Stimulated activated CD8-positive, alpha-beta memory T cell treated with anti-CD3 and anti-CD28 coated beads, Interleukin-2, amount 100 ng/mL, for 48 hours (primary cell): ENCODE measurements around the gene TP53.

Source experiments
- DNase-seq, 2 donors: peaks; one replicate each; pipeline ENCODE4 v3.0.0-alpha.2; 2020; ENCODE audit warnings: low read depth in 2 of 2

The TP53 gene

DNA sequence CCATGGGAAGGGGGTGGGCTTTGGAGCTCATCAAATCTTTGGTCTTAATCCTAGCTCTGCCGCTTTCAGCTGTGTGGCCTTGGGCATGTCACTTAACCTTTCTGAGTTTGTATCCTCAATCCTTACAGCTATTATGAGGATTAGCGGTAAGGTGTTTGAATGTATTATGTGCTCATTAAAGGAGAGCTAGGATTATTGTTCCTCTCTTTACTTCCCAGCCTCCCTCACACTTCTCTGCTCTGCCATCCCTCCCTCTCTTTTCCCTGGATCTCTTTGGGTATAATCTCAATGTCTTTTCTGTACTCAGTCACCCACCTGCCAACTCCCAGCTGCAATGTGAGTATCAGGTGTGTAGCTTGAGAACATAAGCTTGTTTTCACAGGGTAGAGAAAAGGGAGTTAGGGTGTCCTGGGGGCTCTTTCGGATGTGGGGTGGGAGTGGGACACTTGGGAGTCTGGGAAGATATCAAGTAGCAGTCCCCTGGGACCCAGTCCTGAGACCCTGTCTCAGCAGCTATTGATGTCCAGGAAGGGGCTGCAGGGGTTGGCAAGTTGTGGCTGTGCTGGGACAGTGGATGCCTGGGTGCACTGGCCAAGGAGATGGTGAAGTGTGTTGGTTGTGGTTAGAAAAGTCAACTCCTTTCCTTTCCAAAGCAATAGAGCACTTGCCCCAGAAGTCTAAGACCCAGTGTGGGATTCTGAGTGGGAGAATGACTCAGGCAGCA, 19.5 kb upstream of the TP53 start:
- DNase-seq: no peak

DNA sequence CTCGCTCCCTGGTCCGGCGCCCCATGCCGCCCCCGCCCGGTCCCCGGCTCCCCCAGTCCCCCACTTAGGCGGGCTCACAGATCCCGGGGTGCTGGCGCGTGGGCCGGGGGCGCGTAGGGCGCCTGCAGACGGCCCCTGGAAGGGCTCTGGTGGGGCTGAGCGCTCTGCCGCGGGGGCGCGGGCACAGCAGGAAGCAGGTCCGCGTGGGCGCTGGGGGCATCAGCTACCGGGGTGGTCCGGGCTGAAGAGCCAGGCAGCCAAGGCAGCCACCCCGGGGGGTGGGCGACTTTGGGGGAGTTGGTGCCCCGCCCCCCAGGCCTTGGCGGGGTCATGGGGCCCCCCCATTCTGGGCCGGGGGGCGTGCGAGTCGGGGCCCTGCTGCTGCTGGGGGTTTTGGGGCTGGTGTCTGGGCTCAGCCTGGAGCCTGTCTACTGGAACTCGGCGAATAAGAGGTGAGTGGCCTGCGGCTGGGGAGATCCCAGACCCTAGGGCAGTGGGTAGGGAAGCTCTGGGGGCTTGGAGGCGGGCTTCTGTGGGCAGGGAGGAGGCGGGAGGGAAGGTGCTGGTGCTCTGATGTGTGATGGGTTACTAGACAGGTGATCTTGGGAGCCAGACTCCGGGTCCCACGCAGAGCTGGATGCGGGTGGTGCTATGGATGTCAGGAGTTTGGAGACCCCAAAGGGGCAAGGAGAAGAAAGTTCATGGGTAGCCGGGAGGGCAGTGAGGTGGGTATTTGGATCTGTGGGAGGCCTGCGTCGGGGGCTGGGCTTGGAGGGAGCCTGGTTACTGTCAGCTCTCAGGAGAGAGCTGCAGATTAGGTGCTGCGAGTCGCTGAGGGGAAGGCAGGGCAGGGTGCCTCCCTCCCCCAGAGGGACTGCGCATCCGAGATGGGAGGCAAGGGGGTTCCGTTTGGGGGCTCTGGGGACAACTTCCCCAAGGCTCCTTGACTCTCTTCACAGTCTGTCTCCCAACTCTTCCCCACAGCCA, 18.3 kb upstream of the TP53 start:
- no peak for DNase-seq

DNA sequence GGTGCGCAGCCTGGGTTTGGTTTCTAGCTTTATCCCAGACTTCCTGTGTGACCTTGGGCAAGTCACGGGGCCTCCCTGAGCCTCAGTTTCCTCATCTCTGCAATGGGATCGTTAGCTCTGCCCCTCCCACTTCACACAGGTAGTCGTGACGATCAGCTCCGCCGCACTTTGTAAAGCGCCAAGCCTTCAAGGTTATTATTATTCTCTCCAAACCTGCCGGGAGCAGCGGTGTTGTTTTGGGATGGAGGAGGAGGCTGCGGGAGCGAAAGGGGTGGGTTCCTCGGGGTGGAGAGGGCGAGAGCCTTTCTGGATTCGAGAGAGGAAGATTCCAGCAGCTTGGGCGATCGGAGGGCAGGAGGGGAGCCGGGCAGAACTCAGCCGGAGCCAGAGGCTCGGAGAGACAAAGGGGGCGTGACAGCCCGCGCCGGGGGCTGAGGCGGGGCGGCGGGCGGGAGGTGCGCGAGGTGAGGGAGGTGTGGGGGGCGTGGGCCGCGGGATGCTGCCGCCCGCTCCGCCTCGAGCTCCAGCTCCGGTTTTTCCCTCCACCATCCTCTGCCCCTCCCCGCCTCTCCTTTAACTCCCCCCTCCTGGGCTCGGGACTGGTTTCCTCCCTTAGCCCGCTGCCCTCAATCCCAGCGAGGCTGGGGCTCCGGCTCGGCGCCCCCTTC, 17.4 kb upstream of the TP53 start, which contains the start of gene EFNB3:
Gene EFNB3 (plus strand): TSS at position 602 of the 668 bp plus-strand sequence. CDS start 397 bp downstream, outside the sequence.
- no peak for DNase-seq

DNA sequence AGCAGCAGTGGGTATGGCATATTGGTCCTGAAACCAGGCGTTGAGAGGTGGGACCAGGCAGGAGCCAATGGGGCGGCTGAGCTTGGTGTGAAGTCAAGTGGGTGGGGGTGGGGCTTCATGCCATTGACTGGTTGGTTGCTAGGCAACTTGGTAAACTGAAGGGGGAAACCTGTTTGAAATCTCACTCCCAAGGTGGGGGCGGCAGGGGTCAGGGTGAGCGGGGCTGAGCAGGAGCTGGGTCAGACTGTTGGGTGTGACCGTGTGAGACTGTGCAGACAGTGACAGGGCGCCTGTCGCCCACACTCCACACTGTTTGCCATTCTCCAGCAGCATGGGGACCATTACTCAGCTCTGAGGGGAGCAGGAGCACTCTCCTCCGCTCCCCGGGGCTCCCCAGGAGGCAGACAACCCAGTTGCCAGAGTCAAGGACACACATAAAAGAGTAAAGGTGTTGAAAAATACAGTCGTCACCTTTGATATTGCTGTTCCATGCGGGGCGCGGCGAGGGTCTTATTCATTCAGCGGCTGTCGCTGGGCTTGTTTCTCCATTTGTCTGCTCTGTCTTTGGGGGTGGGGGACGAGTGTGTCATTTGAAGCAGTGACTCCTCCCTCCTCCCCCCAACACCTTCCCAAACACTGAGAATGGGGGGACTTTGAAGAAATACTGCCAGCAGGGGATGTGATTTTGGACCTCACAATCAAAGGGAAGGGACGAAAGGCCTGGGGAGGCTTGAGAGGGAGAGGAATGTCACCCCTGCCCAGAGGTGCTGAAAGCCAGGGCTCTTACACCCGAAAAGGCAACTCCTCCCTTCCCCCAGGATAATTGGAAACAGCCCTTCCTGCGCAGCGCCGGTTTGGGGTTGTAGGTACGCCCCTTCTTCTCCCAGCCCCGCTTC, 16.5 kb upstream of the TP53 start:
- DNase-seq: no peak

DNA sequence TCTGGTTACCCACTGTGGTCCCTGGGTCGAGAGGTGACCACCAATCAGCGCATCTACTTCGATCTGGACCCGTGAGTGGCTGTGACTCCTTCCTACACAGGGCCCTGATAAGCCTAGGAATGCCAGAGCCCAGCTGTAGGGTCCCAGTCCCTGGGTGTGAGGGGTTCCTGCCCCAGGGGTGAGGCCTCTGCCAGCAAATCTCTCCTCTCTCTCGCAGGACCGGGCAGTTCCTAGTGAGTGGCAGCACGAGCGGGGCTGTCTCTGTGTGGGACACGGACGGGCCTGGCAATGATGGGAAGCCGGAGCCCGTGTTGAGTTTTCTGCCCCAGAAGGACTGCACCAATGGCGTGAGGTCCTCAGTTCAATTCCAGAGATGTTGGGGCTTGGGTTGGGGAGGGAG, 15.5 kb upstream of the TP53 start:
- DNase-seq: no peak

DNA sequence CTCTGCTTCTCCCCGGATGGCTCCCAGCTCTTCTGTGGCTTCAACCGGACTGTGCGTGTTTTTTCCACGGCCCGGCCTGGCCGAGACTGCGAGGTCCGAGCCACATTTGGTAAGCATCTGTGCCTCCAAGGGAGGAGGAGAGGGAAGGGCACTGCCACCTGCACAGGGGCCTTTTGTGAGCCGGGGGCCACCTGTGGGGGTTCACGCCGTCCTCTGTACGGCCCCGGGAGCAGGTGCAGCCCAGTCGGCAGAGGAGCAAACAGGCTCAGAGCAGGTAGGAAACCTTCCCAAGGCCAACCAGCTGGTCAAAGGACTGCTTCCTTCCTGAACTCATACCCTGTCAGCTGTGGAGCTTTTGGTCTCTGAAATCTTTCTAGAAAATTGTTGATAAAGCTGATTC, 14.4 kb upstream of the TP53 start:
- no peak for DNase-seq

DNA sequence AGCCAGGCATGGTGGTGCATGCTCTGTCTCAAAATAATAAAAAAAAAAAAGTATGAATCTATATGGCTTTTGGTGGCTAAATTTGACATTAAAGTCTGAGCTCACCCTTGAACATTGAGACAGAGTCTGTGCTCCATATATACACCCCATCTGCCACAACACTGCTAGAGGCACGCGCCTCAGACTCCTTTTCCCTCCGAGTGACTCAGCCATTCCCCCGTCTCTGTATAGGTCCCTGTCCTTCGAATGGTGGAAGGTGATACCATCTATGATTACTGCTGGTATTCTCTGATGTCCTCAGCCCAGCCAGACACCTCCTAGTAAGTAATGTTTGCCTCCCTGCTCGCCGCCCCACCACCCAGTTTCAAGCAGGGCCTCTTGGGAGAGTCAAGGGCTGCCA, 13.2 kb upstream of the TP53 start:
- no peak for DNase-seq

DNA sequence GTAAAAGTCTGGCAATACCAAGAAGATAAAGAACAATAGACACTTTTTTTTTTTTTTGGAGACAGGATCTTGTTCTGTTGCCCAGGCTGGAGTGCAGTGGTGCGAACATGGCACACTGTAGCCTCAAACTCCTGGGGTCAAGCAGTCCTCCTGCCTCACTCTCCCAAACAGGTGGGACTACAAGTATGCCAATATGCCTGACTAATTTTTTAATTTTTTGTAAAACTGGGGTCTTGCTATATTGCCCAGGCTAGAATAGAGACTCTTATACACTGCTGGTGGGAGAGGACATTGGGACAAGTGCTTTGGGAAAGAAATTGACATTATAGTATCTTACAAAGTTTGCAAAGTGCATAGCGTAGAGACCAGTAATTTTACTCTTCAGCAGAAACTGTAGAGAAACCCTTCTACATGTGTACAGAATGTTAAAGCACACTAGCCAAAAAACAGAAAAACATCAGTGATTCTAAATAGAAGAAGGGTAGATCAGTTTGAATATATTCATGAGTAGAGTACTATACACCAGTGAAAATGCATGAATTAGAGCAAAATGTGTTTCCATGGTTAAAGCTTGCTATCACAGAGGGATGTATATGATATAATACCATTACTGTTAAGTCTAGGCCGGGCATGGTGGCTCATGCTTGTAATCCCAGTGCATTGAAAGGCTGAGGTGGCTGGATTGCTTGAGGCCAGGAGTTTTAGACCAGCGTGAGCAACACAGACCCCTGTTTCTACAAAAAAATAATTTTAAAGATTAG, 10.7 kb upstream of the TP53 start:
- no peak for DNase-seq

DNA sequence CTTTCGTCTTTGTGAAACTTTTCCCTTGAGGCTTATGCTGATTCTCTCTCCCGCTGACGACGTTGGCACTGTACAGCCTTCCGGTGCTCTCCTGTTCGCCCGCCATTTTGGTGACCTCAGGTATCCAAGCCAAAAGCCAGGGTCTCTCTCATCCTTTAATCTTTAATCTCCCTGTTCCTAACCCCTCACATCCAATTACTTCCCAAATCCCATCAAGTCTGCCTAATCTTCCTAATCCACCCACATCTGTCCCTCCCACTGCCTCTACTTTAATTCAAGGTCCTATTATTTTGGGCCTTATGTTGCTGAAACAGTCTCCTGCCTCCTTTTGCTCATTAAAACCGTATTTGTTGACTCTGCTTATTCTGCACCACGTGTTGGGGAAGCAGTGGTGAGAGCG, 8.3 kb upstream of the TP53 start:
- no peak for DNase-seq

DNA sequence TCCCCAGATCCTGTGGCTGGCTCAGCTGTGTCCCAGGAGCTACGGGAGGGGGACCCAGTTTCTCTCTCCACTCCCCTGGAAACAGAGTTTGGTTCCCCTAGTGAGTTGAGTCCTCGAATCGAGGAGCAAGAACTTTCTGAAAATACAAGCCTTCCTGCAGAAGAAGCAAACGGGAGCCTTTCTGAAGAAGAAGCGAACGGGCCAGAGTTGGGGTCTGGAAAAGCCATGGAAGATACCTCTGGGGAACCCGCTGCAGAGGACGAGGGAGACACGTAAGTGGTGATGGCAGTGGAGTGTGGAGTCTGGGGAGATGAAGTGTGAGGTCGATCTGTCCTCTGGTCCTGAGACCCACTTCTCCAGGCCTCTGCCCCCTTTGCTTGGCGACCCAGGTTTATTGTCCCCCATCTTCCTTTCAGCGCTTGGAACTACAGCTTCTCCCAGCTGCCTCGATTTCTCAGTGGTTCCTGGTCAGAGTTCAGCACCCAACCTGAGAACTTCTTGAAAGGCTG, 1.6 kb upstream of the TP53 start:
- no peak for DNase-seq

DNA sequence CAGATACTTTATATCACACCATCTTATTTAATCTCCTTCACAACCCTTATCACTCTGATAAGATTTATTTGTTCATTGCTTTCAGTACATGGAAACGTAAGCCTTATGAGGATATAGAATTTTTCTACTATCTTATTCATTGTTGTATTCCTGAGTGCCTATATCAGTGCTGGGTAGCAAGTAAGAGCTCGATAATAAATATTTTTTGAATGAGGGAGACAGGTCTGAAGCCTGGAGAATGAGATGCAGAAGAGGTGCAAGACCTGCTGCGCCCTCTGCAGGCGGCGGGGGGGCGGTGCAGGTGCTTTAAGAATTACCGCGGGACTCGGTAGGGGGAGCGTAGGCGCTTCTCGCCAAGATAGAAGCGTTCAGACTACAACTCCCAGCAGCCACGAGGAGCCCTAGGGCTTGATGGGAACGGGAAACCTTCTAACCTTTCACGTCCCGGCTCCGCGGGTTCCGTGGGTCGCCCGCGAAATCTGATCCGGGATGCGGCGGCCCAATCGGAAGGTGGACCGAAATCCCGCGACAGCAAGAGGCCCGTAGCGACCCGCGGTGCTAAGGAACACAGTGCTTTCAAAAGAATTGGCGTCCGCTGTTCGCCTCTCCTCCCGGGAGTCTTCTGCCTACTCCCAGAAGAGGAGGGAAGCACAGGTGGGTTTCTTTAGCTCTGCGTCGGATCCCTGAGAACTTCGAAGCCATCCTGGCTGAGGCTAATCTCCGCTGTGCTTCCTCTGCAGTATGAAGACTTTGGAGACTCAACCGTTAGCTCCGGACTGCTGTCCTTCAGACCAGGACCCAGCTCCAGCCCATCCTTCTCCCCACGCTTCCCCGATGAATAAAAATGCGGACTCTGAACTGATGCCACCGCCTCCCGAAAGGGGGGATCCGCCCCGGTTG, 868 bp upstream of the TP53 start, which contains the start of gene WRAP53:
Gene WRAP53 (plus strand): TSS at position 570 of the 900 bp plus-strand sequence. CDS start 172 bp downstream, at position 742.
- peak; percentile 88 to 93 for DNase-seq

DNA sequence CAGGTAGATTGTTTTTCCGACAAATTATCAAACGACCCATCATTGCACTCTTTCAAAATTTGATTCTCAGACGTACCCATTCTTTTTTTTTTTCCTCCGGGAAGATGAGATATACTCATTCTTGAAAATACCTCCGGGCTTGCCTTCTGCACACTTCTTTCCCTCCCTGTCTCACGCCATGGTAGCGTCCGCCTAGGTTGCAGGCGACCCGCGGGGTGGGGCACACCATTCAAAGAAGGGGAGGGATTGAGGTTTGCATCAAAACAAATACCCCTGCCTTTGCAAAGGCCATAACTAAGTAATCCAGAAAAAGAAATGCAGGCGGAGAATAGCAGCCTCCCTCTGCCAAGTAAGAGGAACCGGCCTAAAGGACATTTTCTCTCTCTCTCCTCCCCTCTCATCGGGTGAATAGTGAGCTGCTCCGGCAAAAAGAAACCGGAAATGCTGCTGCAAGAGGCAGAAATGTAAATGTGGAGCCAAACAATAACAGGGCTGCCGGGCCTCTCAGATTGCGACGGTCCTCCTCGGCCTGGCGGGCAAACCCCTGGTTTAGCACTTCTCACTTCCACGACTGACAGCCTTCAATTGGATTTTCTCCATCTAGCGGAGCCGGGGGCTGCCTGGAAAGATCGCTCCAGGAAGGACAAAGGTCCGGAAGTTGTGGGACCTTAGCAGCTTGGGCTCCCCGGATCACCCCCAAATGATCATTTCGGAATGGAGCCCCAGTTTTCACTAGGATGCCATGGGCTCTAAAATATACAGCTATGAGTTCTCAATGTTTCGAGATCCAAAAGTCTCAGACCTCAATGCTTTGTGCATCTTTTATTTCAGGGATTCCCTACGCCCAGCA, 843 bp downstream of the TP53 start:
- peak; percentile 59 to 60 for DNase-seq

DNA sequence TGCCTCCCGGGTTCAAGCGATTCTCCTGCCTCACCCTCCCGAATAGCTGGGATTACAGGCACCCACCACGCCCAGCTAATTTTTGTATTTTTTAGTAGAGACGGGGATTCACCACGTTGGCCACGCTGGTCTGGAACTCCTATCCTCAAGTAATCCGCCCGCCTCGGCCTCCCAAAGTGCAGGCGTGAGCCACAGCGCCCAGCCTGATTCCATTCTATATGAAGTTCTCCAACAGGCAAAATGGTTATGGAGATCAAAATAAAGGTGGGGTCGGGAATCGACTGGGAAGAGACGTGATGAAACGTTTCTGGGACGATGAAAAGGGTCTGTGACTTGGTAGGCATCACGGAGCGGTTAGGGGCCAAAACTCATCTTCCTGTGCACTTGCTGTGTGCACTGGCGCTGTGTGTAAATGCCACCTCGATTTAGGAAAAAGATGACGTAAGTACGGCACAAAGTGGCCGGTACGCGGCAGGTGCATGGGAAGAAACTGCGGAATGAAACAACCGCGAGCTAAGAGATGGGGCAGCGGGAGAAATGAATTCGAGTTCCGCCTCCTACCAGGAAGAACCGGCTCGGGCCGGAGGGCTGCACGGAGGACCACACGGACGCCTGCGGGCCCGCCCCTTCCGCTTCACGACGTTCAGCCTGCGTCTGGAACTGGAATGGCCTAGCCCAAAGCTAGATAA, 1.6 kb downstream of the TP53 start:
- peak; percentile 82 to 86 for DNase-seq

DNA sequence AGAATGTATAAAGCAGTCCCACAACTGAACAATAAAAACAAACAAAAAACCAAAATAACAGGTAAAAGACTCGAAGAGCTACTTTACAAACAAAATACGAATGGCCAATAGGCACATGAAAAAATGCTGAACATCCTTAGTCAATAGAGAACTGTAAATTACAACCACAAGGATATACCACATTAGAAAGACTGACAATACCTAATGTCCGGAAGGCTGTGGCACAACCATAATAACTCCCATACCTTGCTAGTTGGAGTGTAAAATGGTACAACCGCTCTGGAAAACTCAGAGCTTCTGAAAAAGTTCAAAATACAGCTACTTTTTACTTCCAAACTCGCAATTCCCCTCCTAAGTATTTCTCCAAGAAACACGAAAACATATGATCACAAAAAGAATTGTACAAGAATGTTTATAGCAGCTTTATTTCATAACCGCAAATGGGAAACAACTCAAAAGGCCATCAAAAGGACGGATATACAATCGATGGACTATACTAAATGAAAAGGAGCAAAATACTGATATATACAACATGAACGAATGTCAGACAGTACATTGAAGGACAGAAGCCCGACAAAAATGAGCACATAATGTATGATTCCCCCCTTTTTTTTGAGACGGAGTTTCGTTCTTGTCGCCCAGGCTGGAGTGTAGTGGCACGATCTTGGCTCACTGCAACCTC, 2.3 kb downstream of the TP53 start:
- DNase-seq: no peak

DNA sequence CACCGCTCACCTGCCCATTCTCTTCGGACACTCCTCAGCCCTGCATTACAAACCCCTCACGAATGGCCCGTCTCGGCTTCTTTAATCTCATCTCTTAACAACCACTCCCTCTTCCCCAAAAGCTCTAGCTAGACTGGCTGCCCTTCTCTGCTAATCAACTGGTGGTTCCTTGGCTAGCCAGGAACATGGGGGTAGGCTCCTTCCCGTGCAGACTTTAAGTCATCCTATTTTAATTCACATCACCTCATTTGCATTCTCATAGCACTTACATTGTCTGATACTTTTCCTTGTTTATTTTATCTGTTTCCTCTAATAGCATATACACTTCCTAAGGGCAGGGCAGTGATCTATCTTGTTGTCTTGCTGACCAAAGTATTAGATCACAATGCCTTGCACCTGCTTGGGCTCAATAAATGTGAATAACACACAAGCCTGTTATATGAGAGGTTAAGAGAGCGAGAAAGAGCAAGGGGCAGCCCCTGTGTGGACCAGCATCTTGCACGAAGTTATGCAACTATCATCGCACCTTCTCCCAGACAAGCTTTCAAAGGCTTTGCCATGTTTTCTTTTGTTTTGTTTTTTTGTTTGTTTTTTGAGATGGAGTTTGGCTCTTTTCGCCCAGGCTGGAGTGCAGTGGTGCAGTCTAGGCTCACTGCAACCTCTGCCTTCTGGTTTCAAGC, 9.8 kb downstream of the TP53 start:
- no peak for DNase-seq

DNA sequence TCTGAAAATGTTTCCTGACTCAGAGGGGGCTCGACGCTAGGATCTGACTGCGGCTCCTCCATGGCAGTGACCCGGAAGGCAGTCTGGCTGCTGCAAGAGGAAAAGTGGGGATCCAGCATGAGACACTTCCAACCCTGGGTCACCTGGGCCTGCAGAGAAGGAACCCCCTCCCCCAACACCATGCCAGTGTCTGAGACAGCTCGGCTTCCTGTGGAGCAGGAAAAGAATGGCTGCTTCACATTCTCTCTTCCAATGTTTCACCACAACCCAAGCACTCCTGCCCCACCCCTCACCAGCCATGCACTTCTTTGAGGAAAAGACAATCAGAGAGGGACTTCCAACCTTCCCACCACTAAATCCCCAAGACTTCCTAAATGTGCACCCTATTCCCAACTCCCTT, 10.8 kb downstream of the TP53 start:
- DNase-seq: no peak
